ENCODE measurements around the gene PTPRK.

PTPRK gene

GRCh38 chr6:128216917-128217316 is 303.5 kb downstream of the PTPRK start:
- no peaks in the 10 kb centered on the region for H3K4me1 ChIP-seq (ENCODE audit: control insufficient read depth in 1 of 2, insufficient read depth in 2 of 2, low read length in 2 of 2)
- no peaks in the 10 kb centered on the region for H3K9me3 ChIP-seq (ENCODE audit: control insufficient read depth in 1 of 2, low read length in 2 of 2)
- H3K4me3 ChIP-seq (ENCODE audit: low read depth in 1 of 2, low read length in 2 of 2): no peak overlapping the region

DNA sequence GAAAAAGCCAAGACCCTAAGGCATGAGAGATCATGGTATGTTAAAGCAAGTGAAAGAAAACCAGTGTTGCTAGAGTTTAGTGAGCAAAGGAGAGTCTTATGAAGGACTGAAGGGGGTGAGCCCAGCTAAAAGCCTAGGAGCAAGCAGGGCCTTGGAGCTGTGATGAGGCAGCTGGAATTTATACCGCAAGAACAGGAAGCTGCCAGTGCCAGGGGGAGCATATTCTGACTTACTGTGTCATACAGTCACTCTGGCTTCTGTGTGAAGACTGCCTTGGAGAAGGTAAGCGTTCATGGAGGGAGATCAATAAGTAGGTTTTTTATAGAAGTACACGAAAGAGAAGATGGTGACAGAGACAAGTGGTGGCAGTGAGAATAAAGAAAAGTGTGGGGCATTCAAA is 310.6 kb downstream of the PTPRK start:
- Histone ChIP-seq H3K9me3 (ENCODE audit: control insufficient read depth in 1 of 2, low read length in 2 of 2) (no peaks in the 10 kb centered on the region), H3K27me3 (ENCODE audit: control insufficient read depth in 1 of 2, insufficient read depth in 2 of 2, low read length in 2 of 2) (no peaks in the 10 kb centered on the region), H3K4me3 (ENCODE audit: low read depth in 1 of 2, low read length in 2 of 2) (no peak overlapping the region), H3K36me3 (ENCODE audit: control insufficient read depth in 1 of 2, insufficient read depth in 2 of 2, low read length in 2 of 2) (peaks cover 0 to 2% of the 10 kb centered on the region in 2 donors), H3K27ac (ENCODE audit: low read depth, low read length) (no peak overlapping the region), H3K4me1 (ENCODE audit: control insufficient read depth in 1 of 2, insufficient read depth in 2 of 2, low read length in 2 of 2) (no peaks in the 10 kb centered on the region), H3K9ac (ENCODE audit: low read depth in 1 of 2, low read length in 2 of 2) (no peak overlapping the region)

More at GRCh38 chr6:128216917-128217316, 303.5 kb downstream of the PTPRK start:
- Histone ChIP-seq H3K27ac (ENCODE audit: low read depth, low read length) (no peak overlapping the region), H3K36me3 (ENCODE audit: control insufficient read depth in 1 of 2, insufficient read depth in 2 of 2, low read length in 2 of 2) (peaks cover 5 to 6% of the 10 kb centered on the region in 2 donors), H3K27me3 (ENCODE audit: control insufficient read depth in 1 of 2, insufficient read depth in 2 of 2, low read length in 2 of 2) (no peaks in the 10 kb centered on the region), H3K9ac (ENCODE audit: low read depth in 1 of 2, low read length in 2 of 2) (no peak overlapping the region)

DNA sequence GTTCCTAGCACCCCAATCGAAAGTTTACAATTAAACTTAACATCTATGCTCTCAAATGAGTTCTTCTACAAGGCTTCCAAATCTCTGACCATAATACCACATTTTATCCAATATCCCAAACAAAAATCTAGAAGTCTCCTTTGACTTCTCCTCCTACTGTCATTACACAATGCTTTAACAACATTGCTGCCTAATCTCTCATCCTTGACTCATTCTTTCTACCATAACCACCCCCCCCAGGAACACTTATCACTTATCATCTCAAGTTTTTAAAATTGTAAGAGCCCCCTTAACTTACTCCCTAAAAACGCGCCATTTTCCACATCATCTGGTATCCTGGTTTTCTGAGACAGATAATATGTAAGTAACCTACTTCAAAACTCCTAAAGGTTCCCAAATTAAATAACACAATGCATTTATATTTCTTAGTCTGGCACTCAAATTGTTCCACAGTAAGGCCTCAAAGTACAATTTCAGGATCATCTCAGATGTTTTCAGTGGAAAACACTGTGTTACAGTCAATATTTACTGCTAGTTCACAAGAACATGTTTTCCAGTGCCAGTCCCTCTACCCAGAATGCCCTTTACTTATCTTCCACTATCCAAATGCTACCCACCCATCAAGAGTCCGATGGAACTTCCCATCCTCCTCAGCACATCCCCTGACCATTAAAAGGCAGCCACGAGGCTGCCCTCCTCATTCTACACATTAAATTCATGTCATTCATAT is 311.4 kb downstream of the PTPRK start:
- Histone ChIP-seq H3K36me3 (ENCODE audit: control insufficient read depth in 1 of 2, insufficient read depth in 2 of 2, low read length in 2 of 2) (peaks cover 0 to 2% of the 10 kb centered on the region in 2 donors), H3K9ac (ENCODE audit: low read depth in 1 of 2, low read length in 2 of 2) (no peak overlapping the region), H3K4me3 (ENCODE audit: low read depth in 1 of 2, low read length in 2 of 2) (no peak overlapping the region)

DNA sequence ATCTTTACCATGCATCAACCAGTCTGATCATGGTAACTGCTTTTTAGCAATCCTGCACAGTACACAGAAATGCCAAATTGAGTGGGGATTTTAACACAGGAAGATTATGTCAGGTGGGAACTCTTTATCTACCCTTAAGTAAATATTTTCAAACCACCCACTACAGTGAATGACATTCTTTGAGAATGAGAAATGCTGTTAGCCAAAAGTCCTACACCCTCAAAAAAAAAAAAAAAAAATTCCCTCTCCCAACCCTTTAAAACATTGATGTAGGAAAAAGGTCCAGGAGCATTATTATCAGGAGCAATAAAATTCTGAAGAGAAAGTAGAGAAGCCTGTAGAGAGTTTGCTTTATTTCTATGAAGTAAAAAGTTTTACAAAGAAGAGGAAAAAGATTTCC is 312.3 kb downstream of the PTPRK start:
- Histone ChIP-seq H3K4me1 (ENCODE audit: control insufficient read depth in 1 of 2, insufficient read depth in 2 of 2, low read length in 2 of 2) (no peaks in the 10 kb centered on the region), H3K9me3 (ENCODE audit: control insufficient read depth in 1 of 2, low read length in 2 of 2) (no peaks in the 10 kb centered on the region), H3K27ac (ENCODE audit: low read depth, low read length) (no peak overlapping the region), H3K9ac (ENCODE audit: low read depth in 1 of 2, low read length in 2 of 2) (no peak overlapping the region), H3K4me3 (ENCODE audit: low read depth in 1 of 2, low read length in 2 of 2) (no peak overlapping the region), H3K36me3 (ENCODE audit: control insufficient read depth in 1 of 2, insufficient read depth in 2 of 2, low read length in 2 of 2) (peaks cover 0 to 2% of the 10 kb centered on the region in 2 donors), H3K27me3 (ENCODE audit: control insufficient read depth in 1 of 2, insufficient read depth in 2 of 2, low read length in 2 of 2) (no peaks in the 10 kb centered on the region)

More for the DNA sequence above, 311.4 kb downstream of the PTPRK start:
- Histone ChIP-seq H3K27me3 (ENCODE audit: control insufficient read depth in 1 of 2, insufficient read depth in 2 of 2, low read length in 2 of 2) (no peaks in the 10 kb centered on the region), H3K27ac (ENCODE audit: low read depth, low read length) (no peak overlapping the region), H3K9me3 (ENCODE audit: control insufficient read depth in 1 of 2, low read length in 2 of 2) (no peaks in the 10 kb centered on the region), H3K4me1 (ENCODE audit: control insufficient read depth in 1 of 2, insufficient read depth in 2 of 2, low read length in 2 of 2) (no peaks in the 10 kb centered on the region)

- no peak overlapping the region for H3K9ac ChIP-seq (ENCODE audit: low read depth in 1 of 2, low read length in 2 of 2)
- no peaks in the 10 kb centered on the region for H3K27me3 ChIP-seq (ENCODE audit: control insufficient read depth in 1 of 2, insufficient read depth in 2 of 2, low read length in 2 of 2)
- H3K27ac ChIP-seq (ENCODE audit: low read depth, low read length): no peak overlapping the region
- H3K36me3 ChIP-seq (ENCODE audit: control insufficient read depth in 1 of 2, insufficient read depth in 2 of 2, low read length in 2 of 2): peaks cover 0 to 2% of the 10 kb centered on the region in 2 donors
- no peaks in the 10 kb centered on the region for H3K9me3 ChIP-seq (ENCODE audit: control insufficient read depth in 1 of 2, low read length in 2 of 2)
- no peaks in the 10 kb centered on the region for H3K4me1 ChIP-seq (ENCODE audit: control insufficient read depth in 1 of 2, insufficient read depth in 2 of 2, low read length in 2 of 2)
- no peak overlapping the region for H3K4me3 ChIP-seq (ENCODE audit: low read depth in 1 of 2, low read length in 2 of 2)
Observed at GRCh38 chr6:128206610-128207426, 313.6 kb downstream of the PTPRK start.

GRCh38 chr6:128204616-128205015 is 315.8 kb downstream of the PTPRK start:
- Histone ChIP-seq H3K36me3 (ENCODE audit: control insufficient read depth in 1 of 2, insufficient read depth in 2 of 2, low read length in 2 of 2) (no peaks in the 10 kb centered on the region), H3K9me3 (ENCODE audit: control insufficient read depth in 1 of 2, low read length in 2 of 2) (no peaks in the 10 kb centered on the region), H3K9ac (ENCODE audit: low read depth in 1 of 2, low read length in 2 of 2) (no peak overlapping the region), H3K27me3 (ENCODE audit: control insufficient read depth in 1 of 2, insufficient read depth in 2 of 2, low read length in 2 of 2) (no peaks in the 10 kb centered on the region), H3K4me1 (ENCODE audit: control insufficient read depth in 1 of 2, insufficient read depth in 2 of 2, low read length in 2 of 2) (no peaks in the 10 kb centered on the region), H3K27ac (ENCODE audit: low read depth, low read length) (no peak overlapping the region), H3K4me3 (ENCODE audit: low read depth in 1 of 2, low read length in 2 of 2) (no peak overlapping the region)

GRCh38 chr6:128202169-128202765 is 318.1 kb downstream of the PTPRK start:
- Histone ChIP-seq H3K9ac (ENCODE audit: low read depth in 1 of 2, low read length in 2 of 2) (no peak overlapping the region), H3K4me1 (ENCODE audit: control insufficient read depth in 1 of 2, insufficient read depth in 2 of 2, low read length in 2 of 2) (no peaks in the 10 kb centered on the region), H3K27ac (ENCODE audit: low read depth, low read length) (no peak overlapping the region), H3K4me3 (ENCODE audit: low read depth in 1 of 2, low read length in 2 of 2) (no peak overlapping the region), H3K36me3 (ENCODE audit: control insufficient read depth in 1 of 2, insufficient read depth in 2 of 2, low read length in 2 of 2) (no peaks in the 10 kb centered on the region), H3K9me3 (ENCODE audit: control insufficient read depth in 1 of 2, low read length in 2 of 2) (no peaks in the 10 kb centered on the region), H3K27me3 (ENCODE audit: control insufficient read depth in 1 of 2, insufficient read depth in 2 of 2, low read length in 2 of 2) (no peaks in the 10 kb centered on the region)

DNA sequence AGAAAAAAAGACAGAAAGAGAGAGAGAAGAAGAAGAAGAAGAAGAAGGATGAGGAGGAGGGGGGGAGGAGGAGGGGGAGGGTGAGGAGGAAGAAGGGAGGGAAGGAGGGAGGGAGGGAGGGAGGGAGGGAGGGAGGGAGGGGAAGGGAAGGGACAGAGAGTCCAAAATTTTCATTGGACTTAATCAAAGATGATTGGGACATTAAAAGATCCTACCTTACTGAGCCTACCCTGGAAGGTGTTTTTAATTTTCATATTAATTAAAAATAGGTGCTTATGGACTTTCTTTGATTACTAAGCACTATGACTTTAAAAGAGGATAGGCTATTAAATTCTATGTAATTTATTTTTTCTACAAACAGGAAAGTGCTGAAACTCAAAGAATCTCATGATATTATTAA is 319.6 kb downstream of the PTPRK start:
- Histone ChIP-seq H3K4me1 (ENCODE audit: control insufficient read depth in 1 of 2, insufficient read depth in 2 of 2, low read length in 2 of 2) (no peaks in the 10 kb centered on the region), H3K4me3 (ENCODE audit: low read depth in 1 of 2, low read length in 2 of 2) (no peak overlapping the region), H3K9me3 (ENCODE audit: control insufficient read depth in 1 of 2, low read length in 2 of 2) (no peaks in the 10 kb centered on the region), H3K27me3 (ENCODE audit: control insufficient read depth in 1 of 2, insufficient read depth in 2 of 2, low read length in 2 of 2) (no peaks in the 10 kb centered on the region), H3K27ac (ENCODE audit: low read depth, low read length) (no peak overlapping the region), H3K36me3 (ENCODE audit: control insufficient read depth in 1 of 2, insufficient read depth in 2 of 2, low read length in 2 of 2) (no peaks in the 10 kb centered on the region), H3K9ac (ENCODE audit: low read depth in 1 of 2, low read length in 2 of 2) (no peak overlapping the region)

DNA sequence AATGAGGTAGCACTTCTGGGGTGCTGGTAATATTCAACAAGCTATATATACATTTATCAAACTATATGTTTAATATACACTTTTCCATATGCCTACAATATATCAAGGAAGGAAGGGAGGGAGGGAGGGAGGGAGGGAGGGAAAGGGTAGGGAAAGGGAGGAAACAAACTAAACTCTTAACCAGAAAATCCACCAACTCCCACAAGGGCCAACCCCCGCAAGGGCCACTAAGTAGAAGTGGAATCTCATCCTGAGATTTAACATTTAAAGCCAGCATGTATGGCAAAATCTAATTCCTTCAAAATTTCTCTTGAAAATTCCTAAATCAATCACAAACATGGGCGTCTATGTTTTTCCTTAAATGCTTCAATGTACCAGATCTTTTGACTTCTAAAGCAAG is 320.9 kb downstream of the PTPRK start:
- Histone ChIP-seq H3K4me3 (ENCODE audit: low read depth in 1 of 2, low read length in 2 of 2) (no peak overlapping the region), H3K27me3 (ENCODE audit: control insufficient read depth in 1 of 2, insufficient read depth in 2 of 2, low read length in 2 of 2) (no peaks in the 10 kb centered on the region), H3K4me1 (ENCODE audit: control insufficient read depth in 1 of 2, insufficient read depth in 2 of 2, low read length in 2 of 2) (no peaks in the 10 kb centered on the region), H3K27ac (ENCODE audit: low read depth, low read length) (no peak overlapping the region), H3K9ac (ENCODE audit: low read depth in 1 of 2, low read length in 2 of 2) (no peak overlapping the region), H3K36me3 (ENCODE audit: control insufficient read depth in 1 of 2, insufficient read depth in 2 of 2, low read length in 2 of 2) (no peaks in the 10 kb centered on the region), H3K9me3 (ENCODE audit: control insufficient read depth in 1 of 2, low read length in 2 of 2) (no peaks in the 10 kb centered on the region)

DNA sequence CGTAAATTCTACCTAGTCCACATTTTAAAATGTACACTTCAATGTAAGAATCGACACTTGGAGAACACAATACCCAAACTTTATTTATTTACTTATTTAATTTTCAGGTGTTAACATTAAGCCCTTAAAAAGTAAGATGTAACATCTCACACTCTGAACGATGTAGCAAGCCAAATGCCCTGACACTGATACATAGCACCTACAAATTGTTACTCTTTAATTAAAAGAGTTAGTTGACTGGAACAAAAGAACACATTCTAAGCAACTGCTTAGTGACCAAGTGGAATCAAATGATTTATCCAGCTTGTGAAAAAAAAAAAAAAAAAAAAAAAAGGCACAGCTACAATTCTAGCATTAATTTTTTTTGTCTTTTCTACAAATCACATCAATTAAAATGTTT is 327.4 kb downstream of the PTPRK start:
- Histone ChIP-seq H3K27ac (ENCODE audit: low read depth, low read length) (no peak overlapping the region), H3K9me3 (ENCODE audit: control insufficient read depth in 1 of 2, low read length in 2 of 2) (no peaks in the 10 kb centered on the region), H3K36me3 (ENCODE audit: control insufficient read depth in 1 of 2, insufficient read depth in 2 of 2, low read length in 2 of 2) (no peaks in the 10 kb centered on the region), H3K9ac (ENCODE audit: low read depth in 1 of 2, low read length in 2 of 2) (no peak overlapping the region), H3K4me3 (ENCODE audit: low read depth in 1 of 2, low read length in 2 of 2) (no peak overlapping the region), H3K4me1 (ENCODE audit: control insufficient read depth in 1 of 2, insufficient read depth in 2 of 2, low read length in 2 of 2) (no peaks in the 10 kb centered on the region), H3K27me3 (ENCODE audit: control insufficient read depth in 1 of 2, insufficient read depth in 2 of 2, low read length in 2 of 2) (no peaks in the 10 kb centered on the region)

Data from duodenal mucosa (tissue), 2 donors.